Neuron (in vitro differentiated cells): Measurements from ENCODE around the gene DNM1.

Source experiments
- H2AFZ ChIP-seq: one replicate; pipeline ENCODE4 v1.6.1; 2013; ENCODE audit warnings: low read depth, mild to moderate bottlenecking, inconsistent platforms, low read length, moderate library complexity
- H3K27me3 ChIP-seq: one replicate; pipeline ENCODE4 v1.6.1; 2013; ENCODE audit warnings: low read length; ENCODE audit not compliant: insufficient read depth
- H3K36me3 ChIP-seq: one replicate; pipeline ENCODE4 v1.6.1; 2013; ENCODE audit warnings: low read length; ENCODE audit not compliant: insufficient read depth
- H3K4me1 ChIP-seq: one replicate; pipeline ENCODE4 v1.6.1; 2013; ENCODE audit warnings: low read length; ENCODE audit not compliant: insufficient read depth
- H3K4me3 ChIP-seq: 2 replicates; pipeline ENCODE4 v1.5.1; 2013; ENCODE audit warnings: mild to moderate bottlenecking, low read length, moderate library complexity
- H3K9me3 ChIP-seq: one replicate; pipeline ENCODE4 v1.6.1; 2013; ENCODE audit warnings: low read length

DNM1 gene

GRCh38 chr9:128203707-128204551, 750 bp downstream of the DNM1 start:
- Histone ChIP-seq H3K9me3 (no peaks in the 10 kb centered on the region), H3K4me3 (peak overlapping the region; percentile 76), H3K36me3 (no peaks in the 10 kb centered on the region), H3K27me3 (no peaks in the 10 kb centered on the region), H3K4me1 (peaks cover 22% of the 10 kb centered on the region), H2AFZ (peak overlapping the region; percentile 49)

GRCh38 chr9:128204858-128205257, 1.7 kb downstream of the DNM1 start:
- Histone ChIP-seq H3K4me1 (peaks cover 22% of the 10 kb centered on the region), H3K27me3 (no peaks in the 10 kb centered on the region), H3K4me3 (peak overlapping the region; percentile 76), H2AFZ (no peak overlapping the region), H3K9me3 (no peaks in the 10 kb centered on the region), H3K36me3 (no peaks in the 10 kb centered on the region)

DNA sequence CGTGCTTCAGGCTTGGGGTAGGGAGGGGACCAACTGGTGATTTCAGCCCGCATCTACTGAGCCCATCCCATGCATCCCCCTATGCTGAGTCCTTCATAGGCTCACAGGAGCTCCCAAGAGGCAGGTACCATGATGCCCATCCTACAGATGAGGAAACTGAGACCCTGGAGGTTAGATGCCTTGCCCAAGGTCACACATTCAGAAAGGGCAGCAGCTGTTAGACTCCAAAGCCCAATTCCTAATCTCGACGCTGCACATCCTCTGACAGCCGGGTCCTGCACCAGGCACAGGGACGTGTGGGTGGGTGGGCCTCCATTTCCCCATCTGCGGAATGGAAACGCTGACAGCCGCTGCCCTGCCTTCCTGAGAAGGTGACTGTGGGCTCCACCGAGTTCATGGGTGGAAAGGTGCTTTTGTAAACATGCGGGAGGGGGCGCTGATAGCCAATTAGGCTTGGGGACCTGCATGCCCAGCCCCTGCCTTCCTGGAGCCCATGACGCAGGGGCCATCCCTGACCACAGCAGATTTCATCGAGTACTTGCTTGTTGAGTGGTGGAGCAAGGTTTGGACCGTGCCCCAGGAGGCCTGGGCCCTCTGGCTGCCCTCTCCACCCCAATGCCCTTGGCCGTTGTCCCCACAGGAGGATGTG, 2.2 kb downstream of the DNM1 start:
- Histone ChIP-seq H3K4me1 (peaks cover 22% of the 10 kb centered on the region), H3K36me3 (no peaks in the 10 kb centered on the region), H3K27me3 (no peaks in the 10 kb centered on the region), H3K9me3 (no peaks in the 10 kb centered on the region), H3K4me3 (no peak overlapping the region), H2AFZ (no peak overlapping the region)

GRCh38 chr9:128206484-128206883, 3.3 kb downstream of the DNM1 start:
- H3K27me3 ChIP-seq: no peaks in the 10 kb centered on the region
- no peaks in the 10 kb centered on the region for H3K36me3 ChIP-seq
- no peak overlapping the region for H3K4me3 ChIP-seq
- peaks cover 22% of the 10 kb centered on the region for H3K4me1 ChIP-seq
- H3K9me3 ChIP-seq: no peaks in the 10 kb centered on the region
- no peak overlapping the region for H2AFZ ChIP-seq

DNA sequence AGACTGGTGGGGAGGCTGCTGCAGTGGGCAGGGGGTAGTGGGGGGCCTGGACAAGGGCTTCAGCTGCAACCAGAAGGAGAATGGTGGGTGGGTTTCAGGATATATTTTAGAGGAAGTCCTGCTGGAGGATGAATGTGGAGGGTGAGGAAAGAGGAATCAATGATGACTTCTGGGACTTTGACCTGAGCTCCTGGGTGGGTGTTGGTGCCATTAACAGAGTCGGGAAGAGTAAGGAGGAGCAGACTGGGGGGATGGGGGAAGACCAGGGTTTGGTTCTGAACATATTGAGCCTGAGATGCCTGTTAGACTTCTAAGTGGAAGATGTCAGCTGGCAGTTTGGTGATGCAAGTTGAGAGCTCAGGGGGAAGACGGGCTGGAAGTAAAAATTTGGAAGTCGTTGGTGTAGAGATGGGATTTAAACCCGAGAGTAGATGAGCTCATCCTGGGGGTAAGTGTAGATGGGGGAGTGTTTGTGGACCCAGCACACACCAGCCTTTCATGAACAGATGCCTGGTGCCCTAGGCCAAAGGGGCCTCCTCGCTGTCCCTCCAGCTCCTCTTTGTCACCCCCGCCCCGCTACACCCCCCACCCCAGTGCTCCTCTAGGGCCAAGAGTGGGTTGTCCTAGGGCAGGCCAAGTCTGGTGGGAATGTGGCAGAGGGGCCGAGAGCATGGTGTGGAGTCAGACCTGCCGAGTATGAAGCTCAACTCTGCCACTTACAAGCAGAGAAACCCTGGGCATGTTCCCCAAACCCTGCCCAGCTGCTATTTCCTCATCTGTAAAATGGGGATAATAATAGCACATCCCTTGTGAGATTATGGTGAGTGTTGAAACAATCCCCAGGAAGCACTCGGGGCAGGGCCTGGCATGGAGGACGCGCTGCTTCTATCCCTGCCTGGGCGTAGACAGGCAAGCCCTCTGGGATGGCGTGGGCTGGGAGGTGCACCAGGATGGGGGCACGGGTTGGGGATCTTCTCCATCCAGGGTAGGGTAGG, 4.0 kb downstream of the DNM1 start:
- no peaks in the 10 kb centered on the region for H3K36me3 ChIP-seq
- no peaks in the 10 kb centered on the region for H3K9me3 ChIP-seq
- H3K4me1 ChIP-seq: peaks cover 16% of the 10 kb centered on the region
- no peaks in the 10 kb centered on the region for H3K27me3 ChIP-seq
- no peak overlapping the region for H3K4me3 ChIP-seq
- H2AFZ ChIP-seq: no peak overlapping the region

DNA sequence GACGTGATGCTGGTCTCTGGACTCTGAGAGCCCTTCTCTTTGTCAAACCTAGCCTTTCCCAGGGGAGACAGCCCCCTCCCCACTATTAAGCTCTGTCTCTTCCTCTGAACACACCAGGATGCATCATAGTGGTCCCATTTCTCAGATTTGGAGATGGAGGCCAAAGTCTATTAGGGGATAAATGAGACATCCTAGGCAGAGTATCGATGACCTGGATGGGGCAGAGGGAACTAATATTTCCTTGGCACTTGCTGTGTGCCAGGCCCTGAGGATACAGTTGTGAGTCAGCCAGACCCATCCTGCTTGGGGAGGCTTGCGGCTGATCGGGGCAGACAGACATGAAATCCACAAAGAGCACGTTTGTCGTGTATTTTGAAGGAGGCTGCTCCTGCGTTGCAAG, 5.2 kb downstream of the DNM1 start:
- H2AFZ ChIP-seq: no peak overlapping the region
- no peaks in the 10 kb centered on the region for H3K36me3 ChIP-seq
- peaks cover 8% of the 10 kb centered on the region for H3K4me1 ChIP-seq
- no peak overlapping the region for H3K4me3 ChIP-seq
- H3K27me3 ChIP-seq: no peaks in the 10 kb centered on the region
- no peaks in the 10 kb centered on the region for H3K9me3 ChIP-seq

GRCh38 chr9:128208946-128209669, 5.9 kb downstream of the DNM1 start:
- Histone ChIP-seq H3K36me3 (no peaks in the 10 kb centered on the region), H3K4me1 (peaks cover 8% of the 10 kb centered on the region), H3K27me3 (no peaks in the 10 kb centered on the region), H3K9me3 (no peaks in the 10 kb centered on the region), H3K4me3 (no peak overlapping the region), H2AFZ (no peak overlapping the region)

- Histone ChIP-seq H2AFZ (no peak overlapping the region), H3K27me3 (no peaks in the 10 kb centered on the region), H3K36me3 (no peaks in the 10 kb centered on the region), H3K4me3 (no peak overlapping the region), H3K9me3 (no peaks in the 10 kb centered on the region), H3K4me1 (peaks cover 14% of the 10 kb centered on the region)
These were observed 8.2 kb downstream of the DNM1 start for GRCh38 chr9:128211186-128211980.

- Histone ChIP-seq H2AFZ (no peak overlapping the region), H3K4me1 (peaks cover 14% of the 10 kb centered on the region), H3K4me3 (no peak overlapping the region), H3K27me3 (no peaks in the 10 kb centered on the region), H3K36me3 (no peaks in the 10 kb centered on the region), H3K9me3 (no peaks in the 10 kb centered on the region)
These were observed 8.8 kb downstream of the DNM1 start for GRCh38 chr9:128211981-128212281.

DNA sequence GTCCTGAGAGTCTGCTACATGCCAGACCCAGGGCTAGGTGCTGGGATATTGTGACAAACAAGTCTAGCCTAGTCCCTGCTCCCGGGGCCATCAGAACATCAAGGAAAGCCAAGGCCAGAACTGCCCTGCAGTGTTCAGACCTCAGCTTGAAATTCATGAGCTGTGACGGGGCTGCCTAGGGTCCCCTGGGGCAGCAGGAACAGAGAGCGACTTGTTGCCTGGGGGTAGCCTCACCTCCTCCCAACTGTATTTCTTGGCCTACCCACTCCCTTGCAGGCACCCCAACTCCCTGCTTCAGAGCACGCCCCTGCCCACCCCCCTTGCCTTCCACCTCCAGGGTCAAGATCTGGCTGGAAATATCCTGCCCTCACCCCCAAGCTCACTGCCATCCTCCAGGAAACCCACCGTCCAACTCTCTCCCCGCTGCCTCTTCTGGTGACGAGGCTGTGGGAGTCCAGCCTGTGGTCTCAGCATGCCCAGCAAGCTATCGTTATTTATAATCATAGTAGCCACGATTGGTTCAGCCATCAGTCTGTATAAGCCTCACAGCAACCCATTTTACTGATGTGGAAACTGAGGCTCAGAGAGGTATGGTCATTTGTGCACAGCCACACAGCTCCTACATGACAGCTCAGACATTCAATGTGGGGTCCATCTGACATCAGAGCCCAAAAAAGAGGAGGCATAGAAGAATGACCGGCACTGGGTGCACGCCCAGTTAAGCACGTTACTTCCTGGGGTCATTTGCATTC, 10.7 kb downstream of the DNM1 start:
- H3K4me3 ChIP-seq: no peak overlapping the region
- no peaks in the 10 kb centered on the region for H3K9me3 ChIP-seq
- peaks cover 14% of the 10 kb centered on the region for H3K4me1 ChIP-seq
- H3K36me3 ChIP-seq: peaks cover 5% of the 10 kb centered on the region
- H3K27me3 ChIP-seq: no peaks in the 10 kb centered on the region
- H2AFZ ChIP-seq: no peak overlapping the region

GRCh38 chr9:128214571-128215490, 11.7 kb downstream of the DNM1 start:
- H3K27me3 ChIP-seq: no peaks in the 10 kb centered on the region
- H3K4me3 ChIP-seq: no peak overlapping the region
- no peak overlapping the region for H2AFZ ChIP-seq
- H3K9me3 ChIP-seq: no peaks in the 10 kb centered on the region
- peaks cover 6% of the 10 kb centered on the region for H3K36me3 ChIP-seq
- H3K4me1 ChIP-seq: peaks cover 14% of the 10 kb centered on the region
